ENCODE results near the gene FAM234A. TPM values are rescaled to one million over a fixed set of nuclear protein-coding genes. Genes with fewer than 3 reads are reported as not detected.

Gene FAM234A
- total and polyA plus RNA-seq, 2 donors (not counting 1 experiment from before 2014, with no cell fraction given), result 64.8 to 68.5 TPM

DNA sequence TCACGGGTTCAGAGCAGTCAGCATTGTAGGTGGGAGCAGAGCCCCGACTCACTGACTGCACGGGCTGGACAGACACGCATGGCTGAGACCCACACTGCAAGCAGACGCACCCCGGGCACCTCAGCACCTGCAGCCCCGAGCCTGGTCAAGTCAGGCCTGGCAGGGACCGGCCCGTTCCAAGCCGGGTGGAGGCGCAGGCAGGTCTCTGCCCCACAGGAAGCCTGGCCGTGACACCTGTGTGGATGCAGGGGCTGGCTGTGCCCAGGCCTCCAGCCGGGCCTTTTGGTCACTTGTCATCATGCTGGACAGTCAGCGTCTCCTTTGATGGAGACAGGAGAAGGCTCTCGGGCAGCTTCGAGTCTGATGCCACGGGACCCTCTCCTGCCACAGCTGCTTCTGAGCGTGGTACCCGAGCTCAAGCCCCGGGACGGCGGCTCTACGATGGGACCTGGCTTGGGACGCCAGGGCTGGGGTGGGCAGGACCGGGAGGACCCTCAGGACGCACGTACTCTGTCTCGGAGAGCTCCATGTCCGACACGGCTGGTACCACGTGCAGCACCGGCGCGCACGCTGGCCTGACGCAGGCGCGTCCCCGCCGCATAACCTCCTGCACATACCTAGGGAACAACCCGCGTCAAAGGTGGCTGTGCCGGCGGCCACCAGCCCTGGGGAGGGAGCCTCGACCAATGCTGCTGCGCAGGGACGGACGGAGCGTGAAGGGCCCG is 56.2 kb downstream of the FAM234A start:
- no peak for DNase-seq (ENCODE audit: low read depth in 2 of 2)
- TF ChIP-seq, protein P1, sequence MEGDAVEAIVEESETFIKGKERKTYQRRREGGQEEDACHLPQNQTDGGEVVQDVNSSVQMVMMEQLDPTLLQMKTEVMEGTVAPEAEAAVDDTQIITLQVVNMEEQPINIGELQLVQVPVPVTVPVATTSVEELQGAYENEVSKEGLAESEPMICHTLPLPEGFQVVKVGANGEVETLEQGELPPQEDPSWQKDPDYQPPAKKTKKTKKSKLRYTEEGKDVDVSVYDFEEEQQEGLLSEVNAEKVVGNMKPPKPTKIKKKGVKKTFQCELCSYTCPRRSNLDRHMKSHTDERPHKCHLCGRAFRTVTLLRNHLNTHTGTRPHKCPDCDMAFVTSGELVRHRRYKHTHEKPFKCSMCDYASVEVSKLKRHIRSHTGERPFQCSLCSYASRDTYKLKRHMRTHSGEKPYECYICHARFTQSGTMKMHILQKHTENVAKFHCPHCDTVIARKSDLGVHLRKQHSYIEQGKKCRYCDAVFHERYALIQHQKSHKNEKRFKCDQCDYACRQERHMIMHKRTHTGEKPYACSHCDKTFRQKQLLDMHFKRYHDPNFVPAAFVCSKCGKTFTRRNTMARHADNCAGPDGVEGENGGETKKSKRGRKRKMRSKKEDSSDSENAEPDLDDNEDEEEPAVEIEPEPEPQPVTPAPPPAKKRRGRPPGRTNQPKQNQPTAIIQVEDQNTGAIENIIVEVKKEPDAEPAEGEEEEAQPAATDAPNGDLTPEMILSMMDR (conservative IDR thresholded peaks at IDR 0.05 in 1 of 2, IDR thresholded peaks at IDR 0.05 in 1 of 2; ENCODE audit: low read depth in 1 of 2, low read length in 2 of 2), result no peak
- TF ChIP-seq EZH2 (IDR thresholded peaks at IDR 0.05; ENCODE audit: low read length, missing control alignments), result no peak

DNA sequence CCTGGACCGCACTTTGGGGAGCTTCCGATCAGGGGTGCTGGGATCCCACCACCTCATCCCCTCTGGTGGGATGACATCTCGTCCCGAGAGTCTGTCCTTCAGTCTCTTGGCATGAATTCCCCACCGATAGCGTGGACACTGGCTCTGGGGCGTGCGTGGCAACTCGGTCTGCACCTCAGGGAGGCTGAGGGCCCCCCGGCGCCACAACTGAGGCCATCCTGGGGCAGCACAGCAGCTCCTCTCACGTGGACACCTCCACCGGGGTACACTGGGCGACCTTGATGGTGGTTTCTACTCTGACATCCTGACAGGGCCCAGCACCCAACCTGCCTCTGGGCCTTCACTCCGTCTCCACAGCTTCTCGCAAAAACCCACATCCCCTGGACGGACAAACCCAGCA is 56.9 kb downstream of the FAM234A start:
- Histone ChIP-seq H3K27ac (ENCODE audit: insufficient read depth, low read length) (no peak overlapping the region), H3K4me3 (replicated peaks in 1 of 4; ENCODE audit: control extremely low read depth in 1 of 4, insufficient read depth in 1 of 4, low read depth in 3 of 4, low read length in 4 of 4) (no peak overlapping the region), H3K27me3 (ENCODE audit: control insufficient read depth, insufficient read depth, low read length) (no peaks in the 10 kb centered on the region), H3K36me3 (ENCODE audit: control insufficient read depth, insufficient read depth, low read length) (peaks cover 15% of the 10 kb centered on the region), H3K79me2 (ENCODE audit: control insufficient read depth, insufficient read depth, low read length) (no peaks in the 10 kb centered on the region), H3K4me1 (ENCODE audit: control insufficient read depth, extremely low read depth, insufficient read depth, low read length) (no peaks in the 10 kb centered on the region), H3K4me2 (ENCODE audit: extremely low read depth, insufficient read depth, low read length) (no peak overlapping the region), H2AFZ (ENCODE audit: low read length) (no peak overlapping the region), H3K9ac (ENCODE audit: insufficient read depth, low read length) (no peak overlapping the region), H4K20me1 (ENCODE audit: control insufficient read depth, extremely low read depth, insufficient read depth, low read length) (no peaks in the 10 kb centered on the region), H3K9me3 (ENCODE audit: control insufficient read depth, insufficient read depth, low read depth, low read length) (no peaks in the 10 kb centered on the region)
- TF ChIP-seq EZH2 (IDR thresholded peaks at IDR 0.05; ENCODE audit: low read length, missing control alignments), result no peak
- TF ChIP-seq, protein P1 (conservative IDR thresholded peaks at IDR 0.05 in 1 of 2, IDR thresholded peaks at IDR 0.05 in 1 of 2; ENCODE audit: low read depth in 1 of 2, low read length in 2 of 2), result no peak
- no peak for DNase-seq (ENCODE audit: low read depth in 2 of 2)

More for the DNA sequence above, 56.2 kb downstream of the FAM234A start:
- no peaks in the 10 kb centered on the region for H3K9me3 ChIP-seq (ENCODE audit: control insufficient read depth, insufficient read depth, low read depth, low read length)
- no peak overlapping the region for H3K4me2 ChIP-seq (ENCODE audit: extremely low read depth, insufficient read depth, low read length)
- H3K4me3 ChIP-seq (replicated peaks in 1 of 4; ENCODE audit: control extremely low read depth in 1 of 4, insufficient read depth in 1 of 4, low read depth in 3 of 4, low read length in 4 of 4), result no peak overlapping the region
- no peaks in the 10 kb centered on the region for H3K27me3 ChIP-seq (ENCODE audit: control insufficient read depth, insufficient read depth, low read length)
- H3K9ac ChIP-seq (ENCODE audit: insufficient read depth, low read length), result no peak overlapping the region
- peaks cover 15% of the 10 kb centered on the region for H3K36me3 ChIP-seq (ENCODE audit: control insufficient read depth, insufficient read depth, low read length)
- no peaks in the 10 kb centered on the region for H3K79me2 ChIP-seq (ENCODE audit: control insufficient read depth, insufficient read depth, low read length)
- no peak overlapping the region for H2AFZ ChIP-seq (ENCODE audit: low read length)
- H4K20me1 ChIP-seq (ENCODE audit: control insufficient read depth, extremely low read depth, insufficient read depth, low read length), result no peaks in the 10 kb centered on the region
- H3K27ac ChIP-seq (ENCODE audit: insufficient read depth, low read length), result no peak overlapping the region
- no peaks in the 10 kb centered on the region for H3K4me1 ChIP-seq (ENCODE audit: control insufficient read depth, extremely low read depth, insufficient read depth, low read length)

DNA sequence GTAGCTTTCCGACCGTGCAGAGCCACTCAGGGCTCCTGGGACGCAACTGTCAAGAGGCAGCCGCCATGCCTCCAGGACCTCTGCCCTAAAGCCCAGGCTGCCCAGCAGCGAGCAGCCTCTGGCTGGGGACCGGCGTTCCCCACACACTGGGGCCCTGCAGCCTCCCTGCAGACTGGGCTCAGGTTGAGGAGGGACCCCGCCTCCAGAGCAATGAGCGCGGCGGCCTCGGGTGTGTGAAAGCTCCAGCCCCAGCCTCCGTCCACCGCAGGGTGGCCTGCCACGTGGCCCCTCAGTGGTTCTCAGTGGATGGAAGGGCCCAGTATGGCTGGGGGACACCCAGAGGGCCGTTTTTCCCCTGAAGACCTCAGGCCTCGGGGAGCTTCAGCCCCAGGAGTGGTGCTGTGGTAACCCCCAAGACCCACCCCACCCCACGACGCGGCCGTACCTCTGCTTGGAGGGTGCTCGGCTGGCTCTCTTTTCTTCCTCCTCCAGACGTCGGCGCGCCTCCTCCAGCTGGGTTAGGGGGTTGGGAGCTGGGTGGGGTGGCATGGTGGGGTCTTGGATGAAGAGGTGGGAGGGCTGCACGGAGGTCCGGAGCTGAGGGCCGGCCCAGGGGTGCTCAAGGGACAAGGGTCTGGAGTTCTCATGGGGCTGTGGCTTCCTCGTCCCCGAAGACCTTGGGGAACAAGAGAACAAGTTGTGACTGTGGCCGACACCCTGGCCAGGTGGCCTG is 58.6 kb downstream of the FAM234A start:
- Histone ChIP-seq H3K9me3 (ENCODE audit: control insufficient read depth, insufficient read depth, low read depth, low read length) (no peaks in the 10 kb centered on the region), H3K27ac (ENCODE audit: insufficient read depth, low read length) (no peak overlapping the region), H2AFZ (ENCODE audit: low read length) (no peak overlapping the region), H3K4me3 (replicated peaks in 1 of 4; ENCODE audit: control extremely low read depth in 1 of 4, insufficient read depth in 1 of 4, low read depth in 3 of 4, low read length in 4 of 4) (no peak overlapping the region), H4K20me1 (ENCODE audit: control insufficient read depth, extremely low read depth, insufficient read depth, low read length) (no peaks in the 10 kb centered on the region), H3K4me2 (ENCODE audit: extremely low read depth, insufficient read depth, low read length) (no peak overlapping the region), H3K9ac (ENCODE audit: insufficient read depth, low read length) (no peak overlapping the region), H3K4me1 (ENCODE audit: control insufficient read depth, extremely low read depth, insufficient read depth, low read length) (no peaks in the 10 kb centered on the region), H3K36me3 (ENCODE audit: control insufficient read depth, insufficient read depth, low read length) (peaks cover 14% of the 10 kb centered on the region), H3K27me3 (ENCODE audit: control insufficient read depth, insufficient read depth, low read length) (no peaks in the 10 kb centered on the region), H3K79me2 (ENCODE audit: control insufficient read depth, insufficient read depth, low read length) (no peaks in the 10 kb centered on the region)
- DNase-seq (ENCODE audit: low read depth in 2 of 2), result no peak
- no peak for TF ChIP-seq EZH2 (IDR thresholded peaks at IDR 0.05; ENCODE audit: low read length, missing control alignments)
- TF ChIP-seq, protein P1 (conservative IDR thresholded peaks at IDR 0.05 in 1 of 2, IDR thresholded peaks at IDR 0.05 in 1 of 2; ENCODE audit: low read depth in 1 of 2, low read length in 2 of 2), result no peak
